HT1080 (cell line): Measurements from ENCODE around the gene MFAP2. TPM values are rescaled to one million over a fixed set of nuclear protein-coding genes. Genes with fewer than 3 reads are reported as not detected.
A peak's percentile ranks its signal among the peaks of the same experiment; 100 is the strongest.
"Not testable (repeated sequence)": the region's sequence is repeated elsewhere in the genome, so short reads cannot be mapped to it uniquely, and the experiment has no call there.

ENCODE experiments used
- DNase-seq: peaks from one replicate; pipeline ENCODE4 v3.0.0-alpha.2; 2015; ENCODE audit warnings: low read depth
- total RNA-seq: library from RNA; depleted of rRNA; stranded (reverse); fragments of >200 nt; shearing (Covaris generic); gene quantifications from 2 replicates; pipeline ENCODE4 v1.2.3, GENCODE V29; 2014

MFAP2 gene
- total RNA-seq, 1 experiment from 2014 or later = not detected

DNA sequence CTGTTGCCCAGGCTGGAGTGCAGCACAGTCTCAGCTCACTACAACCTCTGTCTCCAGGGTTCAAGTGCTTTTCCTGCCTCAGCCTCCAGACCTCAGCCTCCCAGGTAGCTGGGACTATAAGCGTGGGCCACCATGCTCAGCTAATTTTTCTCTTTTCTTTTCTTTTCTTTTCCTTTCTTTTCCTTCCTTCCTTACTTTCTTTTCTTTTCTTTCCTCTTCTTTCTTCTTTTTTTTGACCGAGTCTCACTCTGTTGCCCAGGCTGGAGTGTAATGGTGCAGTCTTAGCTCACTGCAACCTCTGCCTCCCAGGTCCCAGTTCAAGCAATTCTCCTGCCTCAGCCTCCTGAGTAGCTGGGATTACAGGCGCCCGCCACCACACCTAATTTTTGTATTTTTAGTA is 16.3 kb downstream of the MFAP2 start:
- not testable (repeated sequence) for DNase-seq

DNA sequence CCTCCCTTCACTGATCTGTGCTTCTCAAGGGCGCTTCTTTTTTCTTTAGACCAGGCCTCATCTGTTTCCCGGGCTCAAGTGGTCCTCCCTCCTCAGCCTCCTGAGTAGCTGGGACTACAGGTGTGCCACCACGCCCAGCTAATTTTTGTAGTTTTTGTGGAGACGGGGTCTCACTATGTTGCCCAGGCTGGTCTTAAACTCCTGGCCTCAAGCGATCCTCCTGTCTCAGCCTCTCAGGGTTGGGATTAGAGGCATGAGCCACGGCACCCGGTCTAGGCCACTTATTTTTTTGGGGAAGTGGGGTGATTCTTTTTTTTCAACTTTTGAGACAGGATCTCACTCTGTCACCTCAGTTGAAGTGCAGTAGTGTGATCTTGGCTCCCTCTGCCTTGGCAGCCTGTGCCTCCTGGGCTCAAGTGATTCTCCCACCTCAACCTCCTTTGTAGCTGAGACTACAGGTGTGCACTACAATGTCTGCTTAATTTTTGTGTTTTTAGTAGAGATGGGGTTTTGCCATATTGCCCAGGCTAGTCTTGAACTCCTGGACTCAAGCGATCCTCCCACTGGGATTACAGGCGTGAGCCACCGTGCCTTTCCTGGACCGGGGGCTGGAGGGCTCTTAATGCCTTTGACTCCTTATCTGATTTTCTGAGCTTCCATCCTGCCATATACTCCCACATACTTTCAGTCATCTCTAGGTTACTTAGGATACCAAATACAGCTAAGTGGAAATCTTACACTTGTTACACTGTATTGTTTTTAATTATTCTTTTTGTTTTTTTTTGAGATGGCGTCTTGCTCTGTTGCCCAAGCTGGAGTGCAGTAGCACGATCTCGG is 18.9 kb downstream of the MFAP2 start:
- DNase-seq = no peak

DNA sequence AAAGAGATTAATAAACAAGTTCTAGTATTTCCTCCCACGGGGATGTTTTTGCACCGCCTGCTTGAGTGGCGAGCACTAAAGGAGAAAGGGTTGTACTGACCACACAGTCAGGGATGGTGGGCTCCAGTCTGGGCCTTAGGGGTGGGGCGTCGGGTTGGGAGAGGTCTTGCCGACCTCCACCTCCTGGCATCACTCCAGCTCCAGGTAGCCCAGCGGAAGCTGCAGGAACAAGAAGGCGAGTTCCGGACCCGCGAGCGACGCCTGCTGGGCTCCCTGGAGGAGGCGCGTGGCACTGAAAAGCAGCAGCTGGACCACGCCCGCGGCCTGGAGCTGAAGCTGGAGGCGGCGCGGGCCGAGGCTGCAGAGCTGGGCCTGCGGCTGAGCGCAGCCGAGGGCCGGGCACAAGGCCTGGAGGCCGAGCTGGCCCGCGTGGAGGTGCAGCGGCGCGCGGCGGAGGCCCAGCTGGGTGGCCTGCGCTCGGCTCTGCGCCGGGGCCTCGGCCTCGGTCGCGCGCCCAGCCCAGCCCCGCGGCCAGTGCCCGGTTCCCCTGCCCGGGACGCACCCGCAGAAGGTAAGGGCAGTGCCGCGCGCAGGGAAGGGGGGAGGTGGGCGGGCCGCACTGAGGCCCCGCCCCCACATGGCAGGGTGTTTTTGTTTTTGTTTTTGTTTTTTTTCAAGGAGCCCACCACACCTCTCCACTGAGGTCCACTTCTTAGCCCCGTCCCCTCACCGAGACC is 19.7 kb downstream of the MFAP2 start:
- DNase-seq = peak; percentile 56

DNA sequence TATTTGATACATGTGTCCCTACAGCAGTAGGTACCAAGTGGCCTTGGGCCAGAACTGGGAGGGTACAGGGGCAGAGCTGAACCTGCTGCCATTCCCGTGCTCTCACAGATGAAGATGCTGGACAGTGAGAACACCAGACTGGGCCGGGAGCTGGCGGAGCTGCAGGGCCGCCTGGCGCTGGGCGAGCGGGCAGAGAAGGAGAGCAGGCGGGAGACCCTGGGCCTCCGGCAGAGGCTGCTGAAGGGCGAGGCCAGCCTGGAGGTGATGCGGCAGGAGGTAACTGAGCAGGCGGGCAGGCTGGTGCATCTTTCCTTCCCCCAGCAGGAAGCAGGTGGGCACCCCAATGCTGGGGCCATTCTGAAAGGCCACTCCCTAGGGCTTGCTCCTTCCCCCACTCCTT is 21.9 kb downstream of the MFAP2 start:
- no peak for DNase-seq

DNA sequence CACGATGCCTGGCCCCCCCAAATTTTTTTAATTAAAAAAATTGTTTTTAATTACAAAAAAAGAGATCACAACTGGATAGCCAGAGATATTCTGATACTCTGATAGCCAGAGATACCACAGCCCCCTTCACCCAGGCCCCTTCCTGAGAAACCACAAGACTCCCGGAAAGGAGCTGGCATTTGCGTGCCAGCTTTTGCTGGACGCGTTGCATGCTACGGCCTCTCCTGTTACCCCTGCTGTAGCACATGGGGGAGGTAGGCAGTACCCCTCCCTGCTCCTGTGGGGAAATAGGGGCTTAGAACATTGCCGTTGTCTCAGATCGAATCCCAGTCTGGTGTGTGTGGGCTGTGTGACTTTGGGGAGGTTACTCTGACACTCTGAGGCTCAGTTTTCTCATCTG is 22.7 kb downstream of the MFAP2 start:
- DNase-seq = no peak

DNA sequence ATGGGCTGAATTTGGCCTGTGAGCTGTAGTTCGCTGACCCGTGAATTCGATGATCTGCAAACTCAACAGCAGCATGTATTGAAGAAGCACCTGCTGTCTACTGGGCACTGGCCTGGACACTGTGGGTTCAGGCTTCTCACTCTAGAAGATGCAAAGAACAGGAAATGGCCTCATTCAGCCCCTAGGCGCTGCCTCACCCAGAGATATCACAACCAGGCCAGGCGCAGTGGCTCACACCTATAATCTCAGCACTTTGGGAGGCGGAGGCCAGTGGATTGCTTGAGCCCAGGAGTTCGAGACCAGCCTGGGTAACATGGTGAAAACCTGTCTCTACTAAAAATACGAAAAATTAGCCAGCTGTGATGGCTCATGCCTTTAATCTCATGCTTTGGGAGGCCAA is 23.6 kb downstream of the MFAP2 start:
- no peak for DNase-seq

DNA sequence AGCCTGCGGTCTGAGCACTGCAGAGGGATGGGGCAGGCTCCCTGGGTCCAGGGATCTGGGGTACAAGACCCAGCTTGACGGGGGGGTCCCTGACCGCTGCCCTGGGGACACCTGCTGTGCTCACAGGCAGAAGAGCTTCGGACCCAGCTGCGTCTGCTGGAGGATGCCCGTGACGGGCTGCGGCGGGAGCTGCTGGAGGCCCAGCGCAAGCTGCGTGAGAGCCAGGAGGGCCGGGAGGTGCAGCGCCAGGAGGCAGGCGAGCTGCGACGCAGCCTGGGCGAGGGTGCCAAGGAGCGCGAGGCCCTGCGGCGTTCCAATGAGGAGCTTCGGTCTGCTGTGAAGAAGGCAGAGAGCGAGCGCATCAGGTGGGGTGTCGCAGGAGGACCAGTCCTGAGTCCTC is 25.2 kb downstream of the MFAP2 start:
- DNase-seq = no peak

DNA sequence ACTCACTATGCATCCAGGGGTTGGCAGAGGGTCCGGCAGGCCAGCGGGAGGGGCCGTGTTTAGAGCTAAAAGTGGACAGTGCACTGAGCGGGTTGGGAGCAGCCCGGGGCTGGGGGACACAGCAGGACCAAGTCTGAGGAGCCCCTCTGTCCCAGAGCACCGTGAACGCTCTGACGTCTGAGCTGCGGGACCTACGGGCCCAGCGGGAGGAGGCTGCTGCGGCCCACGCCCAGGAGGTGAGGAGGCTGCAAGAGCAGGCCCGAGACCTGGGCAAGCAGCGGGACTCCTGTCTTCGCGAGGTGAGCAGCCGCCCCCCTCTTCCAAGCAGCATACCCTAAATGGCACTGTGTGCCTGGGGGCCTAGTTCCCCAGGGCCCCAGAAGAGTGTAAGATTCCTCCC is 25.8 kb downstream of the MFAP2 start:
- DNase-seq = no peak

DNA sequence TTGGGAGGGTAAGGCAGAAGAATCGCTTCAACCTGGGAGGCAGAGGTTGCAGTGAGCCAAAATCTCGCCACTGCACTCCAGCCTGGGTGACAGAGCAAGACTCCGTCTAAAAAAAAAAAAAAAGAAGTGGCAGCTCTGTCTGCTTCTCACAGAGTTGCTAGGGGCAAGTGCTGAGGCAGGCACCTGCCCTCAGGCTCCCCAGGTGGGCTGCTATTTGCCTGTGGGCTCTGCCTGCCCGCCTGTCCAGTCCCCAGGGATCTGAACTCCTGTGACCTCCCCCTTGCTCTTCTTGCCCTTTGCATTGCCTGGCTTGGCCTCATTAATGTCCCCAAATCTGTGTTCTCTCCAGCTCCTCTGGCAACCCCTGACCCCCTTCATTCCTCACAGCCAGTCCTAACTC is 28.0 kb downstream of the MFAP2 start:
- not testable (repeated sequence) for DNase-seq

DNA sequence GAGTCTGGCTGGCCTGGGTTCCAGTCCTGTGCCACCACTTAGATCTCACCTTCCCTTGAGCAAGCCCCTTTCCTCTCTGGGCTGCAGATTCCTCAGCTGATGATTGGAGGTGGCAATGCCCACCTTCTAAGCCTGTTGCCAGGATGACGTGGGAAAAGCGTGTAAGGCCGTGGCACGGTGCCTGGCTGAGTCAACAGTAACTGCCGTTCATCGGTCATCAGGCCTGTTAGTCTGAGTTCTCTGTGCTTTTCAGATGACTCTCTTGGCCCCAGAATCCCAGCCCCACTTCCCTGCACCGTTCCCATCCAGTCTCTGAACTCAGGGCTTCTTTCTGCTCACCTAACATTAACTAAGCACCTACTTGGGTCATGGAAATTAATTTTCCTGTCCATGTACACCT is 31.4 kb downstream of the MFAP2 start:
- DNase-seq = peak; percentile 79

DNA sequence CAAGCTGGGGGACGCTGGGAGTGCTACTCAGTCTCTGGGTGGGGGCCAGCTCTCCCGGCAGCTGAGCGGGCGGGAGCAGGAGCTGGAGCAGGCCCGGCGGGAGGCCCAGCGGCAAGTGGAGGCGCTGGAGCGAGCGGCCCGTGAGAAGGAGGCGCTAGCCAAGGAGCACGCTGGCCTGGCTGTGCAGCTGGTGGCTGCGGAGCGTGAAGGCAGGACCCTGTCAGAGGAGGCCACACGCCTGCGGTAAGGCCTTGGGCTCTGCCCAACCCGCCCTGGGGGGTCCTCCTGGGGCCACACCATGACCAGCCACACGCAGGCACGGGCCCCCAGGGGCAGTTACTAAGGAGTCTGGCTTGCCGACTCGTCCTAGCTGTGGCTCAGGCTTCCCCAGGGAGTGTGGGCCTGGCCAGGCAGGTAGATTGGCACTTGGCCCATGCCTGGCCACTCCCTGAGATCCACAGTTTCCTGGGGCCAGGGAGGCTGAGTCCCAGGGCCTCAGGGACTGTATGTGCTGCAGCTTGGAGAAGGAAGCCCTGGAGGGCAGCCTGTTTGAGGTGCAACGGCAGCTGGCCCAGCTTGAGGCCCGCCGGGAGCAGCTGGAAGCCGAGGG is 32.0 kb downstream of the MFAP2 start:
- DNase-seq = not testable (repeated sequence)

DNA sequence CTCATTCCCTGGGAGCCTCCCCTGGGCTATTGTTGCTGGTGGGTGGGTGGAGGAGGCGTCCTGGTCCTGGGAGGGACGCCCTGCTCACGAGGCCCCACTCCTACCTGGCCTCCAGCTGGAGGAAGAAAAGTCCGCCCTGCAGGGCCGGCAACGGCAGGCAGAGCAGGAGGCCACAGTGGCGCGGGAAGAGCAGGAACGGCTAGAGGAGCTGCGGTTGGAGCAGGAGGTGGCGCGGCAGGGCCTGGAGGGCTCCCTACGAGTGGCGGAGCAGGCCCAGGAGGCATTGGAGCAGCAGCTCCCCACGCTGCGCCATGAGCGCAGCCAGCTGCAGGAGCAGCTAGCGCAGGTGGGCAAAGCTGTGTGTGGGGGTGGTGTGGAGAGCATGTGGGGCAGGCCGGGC is 33.8 kb downstream of the MFAP2 start:
- DNase-seq = no peak

DNA sequence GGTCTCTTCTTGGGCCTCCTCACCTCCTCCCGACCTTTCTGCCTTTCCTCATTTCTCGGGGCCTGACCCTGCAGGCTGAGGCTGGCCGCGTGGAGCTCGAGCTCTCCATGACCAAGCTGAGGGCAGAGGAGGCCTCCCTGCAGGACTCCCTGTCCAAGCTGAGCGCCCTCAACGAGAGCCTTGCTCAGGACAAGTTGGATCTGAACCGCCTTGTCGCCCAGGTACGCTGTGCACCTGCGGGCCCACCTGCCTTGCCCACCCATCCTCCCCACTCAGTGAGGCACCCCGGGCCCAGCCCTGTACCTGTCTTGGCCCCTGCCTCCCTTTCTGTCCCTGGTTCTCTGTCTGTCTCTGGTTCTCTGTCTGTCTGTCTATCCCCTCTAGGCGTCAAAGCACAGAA is 34.2 kb downstream of the MFAP2 start:
- not testable (repeated sequence) for DNase-seq

DNA sequence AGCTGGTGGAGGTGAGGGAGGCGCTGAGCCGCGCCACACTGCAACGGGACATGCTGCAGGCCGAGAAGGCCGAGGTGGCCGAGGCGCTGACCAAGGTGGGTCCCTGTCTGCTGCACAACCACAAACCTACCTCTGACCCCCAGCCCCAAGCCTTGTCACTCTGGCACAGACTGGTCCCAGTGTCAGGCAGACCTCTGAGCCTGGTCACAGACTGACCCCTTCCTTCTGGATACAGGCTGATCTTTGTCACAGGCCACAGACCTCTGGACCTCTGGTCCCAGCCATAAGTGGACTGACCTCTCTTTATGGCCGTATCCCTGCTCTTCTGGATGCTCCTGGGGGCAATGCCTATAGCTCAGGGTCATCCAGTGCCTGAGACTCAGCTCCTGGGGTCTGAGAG is 34.9 kb downstream of the MFAP2 start:
- not testable (repeated sequence) for DNase-seq

DNA sequence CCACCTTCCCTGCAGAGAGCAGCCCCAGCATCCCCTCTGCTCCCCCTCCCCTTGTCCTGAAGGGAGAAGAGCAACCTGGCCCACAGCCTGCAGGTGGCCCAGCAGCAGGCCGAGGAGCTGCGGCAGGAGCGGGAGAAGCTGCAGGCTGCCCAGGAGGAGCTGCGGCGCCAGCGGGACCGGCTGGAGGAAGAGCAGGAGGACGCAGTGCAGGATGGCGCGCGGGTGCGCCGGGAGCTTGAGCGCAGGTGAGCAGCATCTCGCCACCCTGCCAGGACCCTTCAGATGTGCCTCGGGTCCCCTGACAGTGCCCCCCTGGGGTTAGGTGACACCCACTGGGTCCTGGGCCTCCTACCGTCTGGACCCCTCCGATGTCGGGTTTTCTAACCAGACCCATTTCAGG is 36.4 kb downstream of the MFAP2 start:
- DNase-seq = no peak

DNA sequence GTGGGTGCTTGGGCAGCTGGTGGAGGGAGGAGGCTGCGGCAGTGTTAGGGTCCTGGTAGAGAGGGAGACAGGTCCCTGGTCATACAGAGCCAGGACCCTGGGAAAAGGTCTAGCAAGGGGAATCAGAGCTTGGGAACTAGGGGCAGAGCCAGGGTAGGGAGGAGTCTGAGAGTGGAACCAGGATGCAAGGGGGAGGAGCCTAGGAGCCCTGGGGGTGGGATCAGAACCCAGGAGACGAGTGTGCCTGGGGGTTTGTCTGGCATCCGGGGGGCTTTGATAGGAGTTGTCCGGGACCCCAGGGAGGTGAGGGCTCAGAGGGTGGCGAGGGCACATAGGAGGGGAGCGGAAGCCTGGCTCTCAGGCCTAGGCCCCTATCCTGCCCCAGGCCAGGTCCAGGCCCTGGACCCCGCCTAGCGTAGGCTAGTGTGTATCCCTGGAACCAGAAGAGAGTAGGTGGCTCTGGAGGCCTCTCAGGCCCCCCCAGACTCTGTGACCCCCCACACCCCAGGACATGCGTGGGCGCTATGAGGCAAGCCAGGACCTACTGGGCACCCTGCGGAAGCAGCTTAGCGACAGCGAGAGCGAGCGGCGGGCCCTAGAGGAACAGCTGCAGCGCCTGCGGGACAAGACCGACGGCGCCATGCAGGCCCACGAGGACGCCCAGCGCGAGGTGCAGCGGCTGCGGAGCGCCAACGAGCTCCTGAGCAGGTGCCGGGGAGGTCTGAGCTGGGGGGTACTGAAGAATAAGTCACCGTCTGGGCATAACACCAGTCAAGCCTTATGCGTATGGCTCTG is 40.8 kb downstream of the MFAP2 start:
- not testable (repeated sequence) for DNase-seq

DNA sequence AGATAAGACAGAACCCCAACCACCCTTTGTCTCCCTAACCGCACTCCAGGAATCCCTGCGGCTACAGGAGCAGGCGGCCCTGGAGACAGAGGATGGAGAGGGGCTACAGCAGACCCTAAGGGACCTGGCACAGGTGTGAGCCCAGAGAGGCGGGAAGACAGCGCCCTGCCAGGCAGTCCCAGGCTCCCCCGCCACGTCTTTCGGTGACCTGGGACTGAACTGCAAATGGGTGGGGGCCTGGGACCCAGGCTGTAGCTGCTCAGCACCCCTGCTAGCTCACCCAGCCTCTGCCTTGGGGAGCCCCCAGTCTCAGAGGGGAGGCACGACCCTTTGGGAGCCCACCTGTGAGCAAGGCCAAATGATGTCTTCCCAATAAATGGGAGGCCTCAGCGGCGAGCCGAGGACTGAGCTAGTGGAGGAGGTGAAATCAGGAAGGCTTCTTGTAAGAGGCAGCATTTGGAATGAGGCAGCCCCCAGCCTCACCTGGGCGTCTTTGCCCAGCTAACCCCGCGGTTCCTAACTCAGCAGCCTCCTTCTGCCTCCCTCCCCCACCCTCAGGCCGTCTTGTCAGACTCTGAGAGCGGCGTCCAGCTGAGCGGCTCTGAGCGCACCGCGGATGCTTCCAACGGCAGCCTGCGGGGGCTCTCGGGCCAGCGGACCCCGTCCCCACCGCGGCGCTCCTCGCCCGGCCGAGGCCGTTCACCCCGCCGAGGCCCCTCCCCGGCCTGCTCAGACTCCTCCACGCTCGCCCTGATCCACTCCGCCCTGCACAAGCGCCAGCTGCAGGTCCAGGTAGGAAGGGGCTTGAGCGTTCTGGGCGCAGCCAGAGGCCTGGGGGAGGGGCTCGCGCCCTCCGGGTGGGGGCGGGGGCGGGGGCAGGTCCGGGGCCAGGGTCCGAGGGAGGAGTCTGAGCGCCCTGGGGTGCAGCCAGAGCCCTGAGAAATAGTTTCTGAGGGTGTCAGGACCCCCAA is 41.8 kb downstream of the MFAP2 start:
- DNase-seq = no peak

DNA sequence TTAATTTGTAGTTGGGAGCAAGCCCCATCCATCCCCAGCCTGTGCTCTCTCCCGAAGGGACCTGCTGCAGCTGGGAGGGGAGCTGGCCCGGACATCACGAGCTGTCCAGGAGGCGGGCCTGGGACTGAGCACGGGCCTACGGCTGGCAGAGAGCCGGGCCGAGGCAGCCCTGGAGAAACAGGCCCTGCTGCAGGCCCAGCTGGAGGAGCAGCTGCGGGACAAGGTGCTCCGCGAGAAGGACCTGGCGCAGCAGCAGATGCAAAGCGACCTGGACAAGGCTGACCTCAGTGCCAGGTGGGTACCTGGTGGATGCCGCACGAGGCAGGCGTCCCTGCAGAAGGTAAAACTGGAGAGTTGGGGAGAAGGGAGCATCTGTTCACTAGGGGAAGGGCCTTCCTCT is 43.8 kb downstream of the MFAP2 start:
- not testable (repeated sequence) for DNase-seq

DNA sequence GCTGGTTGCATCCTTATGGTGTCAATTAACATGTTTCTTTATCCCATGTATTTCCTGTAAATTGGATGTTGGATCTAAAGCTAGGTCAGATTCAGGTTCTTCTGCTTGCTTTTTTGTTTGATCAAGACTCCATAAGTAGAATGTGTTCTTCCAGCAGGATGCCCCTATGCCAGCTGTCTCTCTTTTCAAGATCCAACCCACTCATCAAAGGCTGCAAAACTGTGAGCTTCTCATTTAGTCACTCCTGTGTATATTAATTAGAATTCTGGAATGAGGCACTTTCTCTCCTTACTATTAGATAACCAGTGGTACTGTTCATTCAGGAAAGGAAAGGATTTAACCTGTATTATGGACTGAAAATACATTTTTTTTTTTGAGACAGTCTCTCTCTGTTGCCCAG is 46.5 kb downstream of the MFAP2 start:
- not testable (repeated sequence) for DNase-seq

DNA sequence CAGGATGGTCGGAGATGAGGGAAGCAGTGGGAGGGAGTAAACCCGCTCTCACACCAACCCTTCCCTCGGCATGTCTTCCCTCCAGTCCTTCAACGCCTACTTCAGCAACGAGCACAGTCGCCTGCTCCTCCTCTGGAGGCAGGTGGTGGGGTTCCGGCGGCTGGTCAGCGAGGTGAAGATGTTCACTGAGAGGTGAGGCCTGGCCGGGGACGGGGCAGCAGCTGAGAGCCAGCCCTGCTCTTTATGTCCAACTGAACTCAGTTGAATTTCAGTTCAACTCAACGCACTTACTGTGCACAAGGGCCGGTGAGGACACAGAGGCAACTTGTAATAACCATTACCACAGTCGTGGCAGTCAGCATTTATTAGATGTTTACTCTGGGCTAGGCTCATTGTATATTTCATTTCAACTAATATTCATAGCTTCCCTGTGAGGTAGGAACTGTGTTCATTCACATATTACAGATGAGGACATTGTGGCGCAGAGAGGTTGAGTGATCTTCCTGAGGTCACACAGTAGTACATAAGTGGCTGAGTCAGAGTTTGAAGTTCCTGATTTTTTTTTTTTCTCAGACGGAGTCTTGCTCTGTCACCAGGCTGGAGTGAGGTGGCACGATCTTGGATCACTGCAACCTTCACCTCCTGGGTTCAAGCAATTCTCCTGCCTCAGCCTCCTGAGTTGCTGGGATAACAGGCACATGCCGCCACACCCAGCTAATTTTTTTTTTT is 49.0 kb downstream of the MFAP2 start:
- DNase-seq = not testable (repeated sequence)
